Activated T-cell treated with anti-CD3 and anti-CD28 coated beads, Interleukin-2, amount 50 U/mL, for 1 hour (primary cell): Measurements from ENCODE around the gene ADORA1.

Experiments
- DNase-seq: peaks from one replicate; pipeline ENCODE4 v3.0.0-alpha.2; 2020

ADORA1 gene

GRCh38 chr1:203190949-203191348 lies 63.4 kb downstream of the ADORA1 start:
- DNase-seq = no peak

- DNase-seq = no peak
Observed at GRCh38 chr1:203196371-203196770, 68.8 kb downstream of the ADORA1 start.

- no peak for DNase-seq
Observed at GRCh38 chr1:203197625-203198024, 70.1 kb downstream of the ADORA1 start.

GRCh38 chr1:203199002-203199401 lies 71.5 kb downstream of the ADORA1 start:
- DNase-seq = no peak

- no peak for DNase-seq
Observed at GRCh38 chr1:203199481-203199815, 71.9 kb downstream of the ADORA1 start.

- DNase-seq = no peak
Observed at GRCh38 chr1:203199816-203200571, 72.5 kb downstream of the ADORA1 start.

GRCh38 chr1:203200916-203201315 lies 73.4 kb downstream of the ADORA1 start:
- no peak for DNase-seq

- no peak for DNase-seq
Observed at GRCh38 chr1:203201516-203202205, 74.1 kb downstream of the ADORA1 start.

- DNase-seq = no peak
Observed at GRCh38 chr1:203202431-203203245, 75.1 kb downstream of the ADORA1 start.

GRCh38 chr1:203204756-203205155 lies 77.2 kb downstream of the ADORA1 start:
- no peak for DNase-seq

GRCh38 chr1:203206129-203206687 lies 78.7 kb downstream of the ADORA1 start:
- DNase-seq = no peak

GRCh38 chr1:203207751-203208150 lies 80.2 kb downstream of the ADORA1 start:
- DNase-seq = no peak

- DNase-seq = no peak
Observed at GRCh38 chr1:203208181-203208580, 80.7 kb downstream of the ADORA1 start.

- DNase-seq = no peak
Observed at GRCh38 chr1:203210350-203210749, 82.8 kb downstream of the ADORA1 start.

GRCh38 chr1:203210988-203211387 lies 83.5 kb downstream of the ADORA1 start:
- no peak for DNase-seq

GRCh38 chr1:203211812-203212211 lies 84.3 kb downstream of the ADORA1 start:
- DNase-seq = no peak

GRCh38 chr1:203213126-203213525 lies 85.6 kb downstream of the ADORA1 start:
- no peak for DNase-seq

GRCh38 chr1:203214871-203215270 lies 87.3 kb downstream of the ADORA1 start:
- no peak for DNase-seq

GRCh38 chr1:203215573-203215972 lies 88.0 kb downstream of the ADORA1 start:
- DNase-seq = no peak

GRCh38 chr1:203216274-203217138 lies 89.0 kb downstream of the ADORA1 start:
- DNase-seq = peak; percentile 44
